UCSD-AML1 (cell line): Measurements from ENCODE around the gene TNS1.

ENCODE experiments used
- DNase-seq: peaks from one replicate; lab custom pipeline; 2025; ENCODE audit not compliant: unreplicated experiment; lab: John Stamatoyannopoulos, UW

Gene TNS1

DNA sequence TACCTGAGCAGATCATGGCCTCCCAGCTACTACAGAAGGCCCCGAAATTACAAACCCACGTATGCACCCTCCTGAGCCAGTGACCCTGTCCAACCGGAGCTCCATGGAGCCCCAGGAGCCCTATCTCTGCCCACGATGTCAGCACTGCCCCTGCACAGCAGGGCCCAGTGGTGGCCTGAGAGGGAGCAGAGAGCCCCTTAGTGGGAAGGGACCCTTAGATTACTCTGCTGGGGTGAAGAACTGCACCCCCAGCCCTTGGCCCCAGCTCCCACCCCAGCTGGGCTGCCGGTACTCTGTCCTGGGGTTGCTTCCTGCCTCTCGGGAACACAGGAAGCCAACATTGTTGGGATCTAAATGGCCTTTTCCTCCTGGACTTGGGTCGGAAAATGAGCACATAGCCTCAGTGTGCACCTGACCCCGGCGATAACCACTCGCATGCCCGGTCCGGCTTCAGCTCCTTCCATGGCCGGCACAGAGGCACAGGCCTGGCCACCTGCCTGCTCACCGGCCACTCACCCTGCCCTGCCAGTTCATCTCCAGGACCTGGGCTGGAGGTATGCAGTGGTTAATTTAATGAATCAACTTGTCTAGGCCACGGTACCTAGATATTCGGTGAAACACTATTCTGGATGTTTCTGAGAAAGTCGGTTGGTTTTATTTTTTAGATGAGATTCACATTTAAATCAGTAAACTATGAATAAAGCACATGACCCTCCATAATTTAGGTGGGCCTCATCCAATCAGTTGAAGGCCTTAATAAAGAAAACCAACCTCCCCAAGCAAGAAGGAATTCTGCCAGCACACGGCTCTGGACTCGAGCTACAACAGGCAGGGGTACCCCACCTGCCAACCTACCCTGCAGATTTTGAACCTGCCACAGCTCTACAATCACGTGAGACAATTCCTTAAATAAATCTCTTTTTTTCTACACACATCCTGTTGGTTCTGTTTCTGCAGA lies 19.2 kb downstream of the TNS1 start:
- DNase-seq, result no peak

DNA sequence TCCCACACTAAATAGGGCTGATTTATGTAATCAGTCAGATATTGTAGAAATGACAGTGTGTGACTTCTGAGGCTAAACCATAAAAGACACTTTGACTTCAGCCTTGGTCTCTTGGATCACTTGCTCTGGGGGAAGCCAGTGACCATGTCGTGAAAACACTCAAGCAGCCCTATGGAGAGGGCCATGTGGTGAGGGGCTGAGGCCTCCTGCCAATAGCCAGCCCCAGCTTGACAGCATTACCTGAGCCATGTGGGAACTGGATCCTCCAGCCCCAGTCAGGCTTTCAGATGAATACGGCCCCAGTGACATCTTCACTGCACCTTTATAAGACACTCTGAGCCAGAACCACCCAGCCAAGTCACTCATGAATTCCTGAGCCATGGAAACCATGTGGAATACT lies 20.8 kb downstream of the TNS1 start:
- no peak for DNase-seq

DNA sequence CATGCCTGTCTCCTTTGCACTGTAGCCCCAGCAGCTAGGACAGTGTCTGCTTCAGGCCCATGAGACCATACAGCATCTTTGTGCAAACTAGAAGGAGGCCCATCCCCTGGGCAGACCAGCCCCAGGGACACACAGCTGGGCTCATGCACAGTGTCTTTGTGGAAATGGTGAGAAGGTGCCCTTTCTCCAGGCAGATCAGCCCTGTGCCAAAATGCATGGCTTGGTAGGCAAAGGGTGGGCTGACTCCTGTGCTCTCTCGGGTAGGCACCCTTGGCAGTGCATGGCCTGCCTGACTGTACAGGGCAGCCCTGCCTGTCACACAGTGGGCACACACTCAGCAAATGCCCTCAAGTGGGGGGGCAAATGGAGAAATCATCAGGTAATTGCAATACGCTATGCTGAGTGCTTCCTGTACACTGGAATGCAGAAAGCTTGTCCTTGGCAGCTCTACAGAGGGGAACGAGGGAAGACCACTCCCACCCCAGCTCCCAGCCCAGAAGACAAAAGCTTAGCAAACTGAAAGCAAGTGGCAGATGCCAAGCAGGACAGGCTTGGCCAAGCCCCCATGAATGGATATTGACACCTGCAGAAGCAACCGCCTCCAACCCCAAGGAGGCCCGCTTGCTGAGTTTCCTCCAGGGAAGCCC lies 21.6 kb downstream of the TNS1 start:
- no peak for DNase-seq

DNA sequence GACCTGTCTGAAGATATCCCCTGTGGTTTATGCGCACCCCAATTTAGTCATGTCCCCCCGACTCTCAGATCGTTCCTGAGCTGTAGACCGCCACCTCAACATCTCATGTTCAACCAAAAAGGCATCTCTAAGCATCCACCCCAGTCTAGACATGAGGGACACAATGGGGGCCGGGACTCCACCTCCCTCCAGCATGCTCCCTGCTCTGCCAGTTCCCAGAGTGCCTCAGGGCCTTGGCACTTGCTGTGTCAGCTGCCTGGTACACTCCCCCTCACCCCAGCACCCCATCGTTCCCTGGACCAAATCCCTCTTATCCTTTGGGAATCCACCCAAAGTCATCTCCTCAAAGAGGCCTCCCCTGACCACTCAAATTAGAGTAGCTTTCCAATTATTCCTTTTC lies 22.2 kb downstream of the TNS1 start:
- DNase-seq, result no peak

DNA sequence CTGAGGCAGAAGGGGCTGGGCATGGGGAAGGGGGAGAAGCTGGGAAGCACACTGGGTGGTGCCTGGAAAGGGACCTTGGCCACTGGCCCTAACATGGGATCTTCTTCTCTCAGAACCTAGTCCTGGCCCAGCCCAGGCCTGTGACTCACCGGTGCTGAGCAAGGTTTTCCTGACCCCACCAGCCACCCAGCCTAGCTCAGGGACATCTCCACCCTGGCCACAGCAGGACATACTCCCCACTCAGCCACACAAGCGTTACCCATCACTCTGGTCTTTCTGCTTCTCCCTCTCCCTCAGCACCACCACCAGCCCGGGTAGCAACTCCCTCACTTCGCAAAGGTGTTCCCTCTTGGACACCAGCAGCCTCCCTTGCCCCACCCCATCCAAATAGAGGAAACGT lies 22.8 kb downstream of the TNS1 start:
- DNase-seq, result no peak

DNA sequence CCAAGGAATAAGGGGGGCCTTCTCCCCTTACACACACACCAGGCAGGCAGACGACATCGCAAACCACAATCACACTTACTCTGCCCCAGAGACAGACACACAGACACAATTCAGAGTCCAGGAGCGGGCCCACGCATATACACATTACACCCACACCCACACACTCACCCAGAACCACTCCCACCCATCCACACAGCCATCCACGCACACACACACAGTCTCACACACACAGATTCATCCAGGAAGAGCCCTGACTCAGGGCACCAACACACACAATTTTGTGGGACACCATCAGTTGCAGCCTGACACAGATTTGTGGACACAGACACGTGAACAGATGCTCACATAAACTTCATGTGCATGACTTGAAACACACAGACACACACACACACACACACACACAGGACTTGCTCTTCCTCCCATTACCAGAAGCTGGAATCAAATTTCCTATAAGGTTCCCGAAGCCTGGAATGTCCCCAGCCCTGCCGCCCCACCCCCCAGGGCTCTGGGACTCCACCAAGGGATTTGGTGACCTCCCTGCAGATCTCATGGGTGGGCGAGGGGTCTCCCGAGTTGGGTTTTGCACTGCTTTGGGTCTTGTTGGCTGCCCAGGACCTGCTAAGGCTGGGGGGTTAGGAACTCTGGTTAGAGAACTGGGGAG lies 23.5 kb downstream of the TNS1 start:
- DNase-seq, result no peak

DNA sequence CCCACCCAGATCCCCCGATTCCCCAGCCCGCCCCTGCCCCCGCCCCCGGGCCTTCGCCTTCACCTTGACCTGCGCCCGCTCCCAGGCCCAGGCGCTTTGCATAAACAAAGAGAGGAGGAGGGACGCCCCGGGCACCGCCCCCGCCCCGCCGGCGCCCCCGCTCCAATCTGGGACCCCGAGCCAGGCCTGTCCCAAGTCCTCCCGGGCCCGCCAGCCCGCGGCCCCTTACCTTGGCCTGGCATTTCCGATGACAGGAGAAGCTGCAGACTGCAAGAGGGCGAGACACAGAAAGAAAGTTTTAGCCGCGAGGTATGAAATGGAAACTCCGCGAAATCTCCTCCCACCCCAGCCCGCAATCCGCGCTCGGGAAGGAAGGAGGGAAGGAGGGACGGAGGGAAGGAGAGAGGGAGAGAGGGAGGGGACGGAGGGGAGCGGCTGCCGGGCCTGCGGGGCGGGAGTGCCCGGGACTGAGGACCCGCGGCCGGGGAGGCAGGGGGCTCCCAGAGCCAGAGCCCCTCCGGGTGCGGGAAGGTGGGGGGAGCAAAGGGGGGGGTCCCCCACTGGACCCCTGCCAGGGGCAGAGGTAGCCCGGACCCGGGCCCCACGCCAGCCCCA lies 24.2 kb downstream of the TNS1 start:
- DNase-seq, result no peak

DNA sequence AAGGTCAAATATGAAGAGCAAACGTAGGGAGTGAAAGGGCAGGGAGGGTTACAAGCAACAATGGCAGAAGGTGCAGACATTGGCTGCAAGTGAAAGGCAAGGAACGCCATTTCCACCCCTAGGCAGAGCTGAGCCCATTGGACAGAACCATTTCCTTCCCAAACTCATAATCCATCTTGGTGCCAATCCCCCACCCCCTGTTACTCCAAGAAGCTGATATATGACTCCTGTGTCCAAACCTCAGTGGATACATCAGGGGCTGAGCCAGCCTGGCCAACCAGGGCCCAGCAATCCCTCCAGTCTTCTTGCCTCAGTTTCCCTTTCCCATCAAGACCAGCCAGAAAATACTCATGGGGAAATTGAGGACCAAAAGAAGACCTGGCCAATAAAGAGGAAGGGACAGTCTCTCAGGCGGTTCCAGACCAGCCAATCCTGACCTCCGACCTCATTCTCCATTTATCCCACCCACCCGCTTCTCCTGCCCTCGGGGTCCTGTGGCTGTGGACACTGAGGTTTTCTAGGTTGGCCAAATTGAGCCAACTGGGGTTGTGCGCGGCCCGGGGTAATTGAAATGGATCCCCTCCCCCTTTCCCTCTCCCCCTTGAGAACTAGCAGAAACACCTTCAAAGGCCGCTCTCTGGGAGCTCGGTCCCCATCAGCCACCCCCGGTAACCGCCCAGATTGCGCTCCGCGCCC lies 24.8 kb downstream of the TNS1 start:
- no peak for DNase-seq

DNA sequence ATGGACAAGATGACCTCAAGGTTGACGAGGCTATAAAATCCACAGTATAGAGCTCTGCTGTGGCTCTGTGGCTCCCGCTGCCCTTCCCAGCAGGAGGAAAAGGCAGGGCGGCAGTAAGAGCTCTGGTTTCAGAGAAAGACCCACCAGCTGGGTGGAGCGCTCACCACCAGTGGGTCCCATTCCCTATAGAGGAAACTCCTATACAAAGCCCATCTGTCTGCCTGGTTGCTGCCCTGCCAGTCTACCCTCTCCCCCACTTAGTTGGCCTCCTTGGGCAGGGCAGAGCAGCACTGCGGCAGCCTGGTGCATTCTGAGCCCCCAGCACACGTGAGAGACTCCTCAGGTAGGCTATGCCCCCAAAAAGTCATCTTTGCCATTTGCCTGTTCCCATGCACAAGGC lies 26.5 kb downstream of the TNS1 start:
- DNase-seq, result no peak

DNA sequence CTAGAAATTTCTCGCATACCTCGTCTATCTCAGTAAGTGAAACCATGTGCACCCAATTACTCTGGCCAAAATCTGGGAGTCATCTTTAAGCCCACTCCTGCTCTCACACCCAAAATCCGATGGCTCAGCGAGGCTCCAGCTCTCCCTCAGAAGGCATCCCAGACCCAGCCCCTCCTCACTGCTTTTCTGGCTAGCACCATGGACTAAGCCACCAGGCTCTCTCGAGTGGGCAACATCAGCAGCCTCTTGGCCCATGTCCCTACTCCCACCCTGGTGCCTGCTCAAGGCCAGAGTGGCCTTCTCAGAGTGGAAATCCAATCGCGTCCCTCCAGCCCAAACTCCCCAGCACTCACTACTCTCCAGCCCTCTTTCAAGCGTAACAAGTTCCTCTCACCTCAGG lies 27.2 kb downstream of the TNS1 start:
- no peak for DNase-seq

DNA sequence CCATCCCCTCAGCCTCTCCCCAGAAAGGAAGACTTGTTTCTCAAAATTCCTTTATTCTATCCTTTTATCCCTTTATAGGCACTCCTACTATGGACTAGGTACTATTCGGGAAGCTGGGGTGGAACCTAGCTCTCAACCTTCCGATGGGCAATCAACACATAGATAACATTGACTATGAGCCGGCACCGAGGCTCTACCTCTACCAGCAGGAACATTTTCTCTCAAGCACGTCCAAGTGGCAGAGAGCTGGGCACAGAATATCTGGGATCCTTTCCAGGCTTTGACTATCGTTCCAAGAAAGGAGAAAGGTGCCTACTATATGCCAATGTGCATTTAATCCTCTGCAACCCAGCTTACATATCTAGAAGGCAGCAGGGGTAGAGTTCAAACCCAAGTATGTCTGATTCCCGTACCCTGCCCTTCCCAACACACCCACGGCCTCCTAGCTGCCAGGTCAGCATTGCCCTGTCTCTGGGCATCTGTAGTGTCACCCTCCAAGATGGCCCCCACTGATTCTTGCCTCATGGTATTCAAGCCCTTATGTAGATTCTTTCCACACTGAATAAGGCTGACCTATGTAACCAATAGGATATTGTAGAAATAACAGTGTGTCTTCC lies 28.3 kb downstream of the TNS1 start:
- no peak for DNase-seq

DNA sequence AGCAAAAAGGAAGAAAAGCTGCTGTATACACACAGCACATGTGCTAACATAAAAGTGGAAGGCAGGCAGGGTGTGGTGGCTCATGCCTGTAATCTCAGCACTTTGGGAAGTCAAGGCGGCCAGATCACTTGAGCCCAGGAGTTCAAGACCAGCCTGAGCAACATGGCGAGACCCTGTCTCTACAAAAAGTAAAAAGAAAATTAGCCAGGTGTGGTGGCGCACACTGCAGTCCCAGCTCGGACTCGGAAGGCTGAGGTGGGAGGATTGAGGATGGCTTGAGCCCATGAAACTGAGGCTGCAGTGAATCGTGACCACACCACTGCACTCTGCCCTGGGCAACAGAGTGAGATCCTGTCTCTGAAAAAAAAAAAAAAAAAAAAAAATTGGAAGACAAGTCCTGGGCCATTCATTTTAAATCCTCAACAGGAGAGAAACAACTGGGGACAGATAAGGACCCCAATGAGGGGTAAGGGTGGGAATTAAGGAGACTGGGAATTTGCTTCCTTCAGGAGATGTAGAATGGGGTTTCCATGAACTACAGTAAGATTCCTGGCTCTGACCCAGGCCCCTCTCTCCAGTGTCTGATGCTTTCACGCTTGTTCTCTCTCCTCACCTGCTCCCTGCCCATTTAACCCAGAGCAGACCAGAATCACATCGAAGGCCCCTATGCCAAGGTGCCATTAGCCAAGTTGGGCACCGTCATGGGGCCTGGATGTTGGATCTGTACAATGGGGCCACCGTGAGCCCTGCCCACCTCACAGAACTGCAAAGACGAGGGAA lies 29.6 kb downstream of the TNS1 start:
- no peak for DNase-seq

DNA sequence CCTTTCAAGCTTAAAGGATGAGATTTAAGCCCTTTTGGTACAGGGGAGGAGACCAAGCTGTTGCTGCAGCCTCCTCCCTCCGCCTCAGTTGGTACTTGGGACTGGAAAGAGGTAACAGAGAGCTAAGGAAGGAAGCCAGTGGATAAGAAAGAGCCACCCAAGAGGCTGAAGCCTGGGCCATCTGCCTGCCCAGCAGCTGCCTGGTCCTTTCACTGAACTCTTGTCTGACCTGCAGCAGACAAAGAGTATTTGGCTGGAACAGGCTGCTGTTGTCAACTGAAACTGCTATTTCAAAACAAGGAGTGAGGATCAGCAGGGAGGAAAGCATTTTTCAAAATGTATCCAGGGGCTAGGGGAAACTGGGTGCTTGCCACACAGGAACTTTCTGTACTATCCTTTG lies 30.3 kb downstream of the TNS1 start:
- no peak for DNase-seq

DNA sequence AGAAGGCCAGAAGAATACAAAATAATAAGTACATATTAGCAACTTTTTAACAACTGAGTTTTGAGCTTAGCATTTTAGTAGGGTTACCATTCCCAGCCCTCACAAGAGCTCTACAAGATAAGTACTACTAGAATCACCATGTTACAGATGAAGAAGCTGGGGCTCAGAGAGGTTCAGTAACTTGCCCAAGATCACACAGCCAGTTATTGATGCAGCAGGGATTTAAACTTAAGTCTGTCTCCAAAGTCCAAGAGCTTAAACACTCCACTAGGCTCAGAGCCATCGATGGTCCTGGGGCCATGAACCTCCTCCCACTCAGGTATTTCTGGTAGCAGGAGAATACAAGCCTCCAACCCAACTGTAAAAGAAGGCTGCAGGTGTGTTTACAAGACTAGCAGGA lies 30.8 kb downstream of the TNS1 start:
- DNase-seq, result no peak

DNA sequence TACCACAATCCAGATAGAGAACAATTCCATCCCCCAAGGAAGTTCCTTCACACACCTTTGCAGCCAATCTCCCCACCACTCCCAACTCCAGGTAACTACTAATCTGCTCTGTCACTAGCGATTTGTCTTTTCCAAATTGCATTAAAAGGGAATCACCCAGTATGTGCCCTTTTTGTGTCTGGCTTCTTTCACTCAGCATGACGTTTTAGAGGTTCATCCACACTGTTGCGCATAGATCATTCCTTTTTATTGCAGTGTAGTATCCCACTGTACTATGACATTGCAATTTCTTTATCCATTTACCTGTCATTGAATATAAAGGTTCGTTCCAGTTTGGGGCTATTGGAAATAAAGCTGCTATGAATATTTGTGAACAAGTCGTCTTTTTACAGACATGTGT lies 31.6 kb downstream of the TNS1 start:
- no peak for DNase-seq

DNA sequence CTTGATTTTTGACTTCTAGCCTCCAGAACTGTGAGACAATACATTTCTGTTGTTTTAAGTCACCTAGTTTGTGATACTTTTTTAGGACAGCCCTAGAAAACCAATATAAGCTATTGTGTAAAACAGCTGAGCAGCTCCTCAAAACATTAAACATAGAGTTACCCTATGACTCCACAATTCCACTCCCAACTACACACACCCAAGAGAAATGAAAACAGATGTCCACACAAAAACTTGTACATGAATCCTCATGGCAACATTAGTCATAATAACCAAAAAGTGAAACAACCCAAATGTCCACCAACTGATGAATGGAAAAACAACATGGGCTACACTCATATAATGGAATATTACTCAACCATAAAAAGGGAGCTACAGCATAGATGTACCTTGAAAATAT lies 32.6 kb downstream of the TNS1 start:
- no peak for DNase-seq

DNA sequence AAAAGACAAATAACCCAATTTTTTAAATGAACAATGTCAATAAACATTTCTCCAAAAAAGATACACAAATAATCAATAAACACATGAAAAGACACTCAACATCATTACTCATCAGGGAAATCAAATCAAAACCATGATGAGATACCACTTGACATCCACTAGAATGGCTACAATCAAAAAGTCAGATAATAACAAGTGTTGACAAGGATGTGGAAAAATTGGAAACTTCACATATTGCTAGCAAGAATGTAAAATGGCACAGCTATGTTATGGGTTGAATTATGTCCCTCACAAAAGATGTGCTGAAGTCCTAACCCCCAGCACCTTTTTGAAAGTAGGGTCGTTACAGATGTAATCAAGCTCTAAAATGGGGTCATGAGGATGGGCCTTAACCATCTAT lies 33.2 kb downstream of the TNS1 start:
- no peak for DNase-seq

DNA sequence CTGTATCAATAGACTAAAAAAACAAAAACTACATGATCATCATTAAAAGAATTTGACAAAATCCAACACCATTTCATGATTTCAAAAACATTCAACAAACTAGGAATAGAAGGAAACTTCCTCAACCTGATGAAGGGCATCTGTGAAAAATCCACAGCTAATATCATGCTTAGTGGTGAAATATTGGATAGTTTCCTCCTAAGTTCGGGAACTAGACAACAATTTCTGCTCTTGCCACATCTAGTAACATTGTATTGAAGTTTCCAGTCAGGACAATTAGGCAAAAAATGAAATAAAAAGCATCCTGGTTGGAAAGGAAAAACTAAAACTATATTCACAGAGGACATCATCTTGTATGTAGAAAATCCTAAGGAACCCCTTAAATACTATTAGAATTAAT lies 34.8 kb downstream of the TNS1 start:
- no peak for DNase-seq

DNA sequence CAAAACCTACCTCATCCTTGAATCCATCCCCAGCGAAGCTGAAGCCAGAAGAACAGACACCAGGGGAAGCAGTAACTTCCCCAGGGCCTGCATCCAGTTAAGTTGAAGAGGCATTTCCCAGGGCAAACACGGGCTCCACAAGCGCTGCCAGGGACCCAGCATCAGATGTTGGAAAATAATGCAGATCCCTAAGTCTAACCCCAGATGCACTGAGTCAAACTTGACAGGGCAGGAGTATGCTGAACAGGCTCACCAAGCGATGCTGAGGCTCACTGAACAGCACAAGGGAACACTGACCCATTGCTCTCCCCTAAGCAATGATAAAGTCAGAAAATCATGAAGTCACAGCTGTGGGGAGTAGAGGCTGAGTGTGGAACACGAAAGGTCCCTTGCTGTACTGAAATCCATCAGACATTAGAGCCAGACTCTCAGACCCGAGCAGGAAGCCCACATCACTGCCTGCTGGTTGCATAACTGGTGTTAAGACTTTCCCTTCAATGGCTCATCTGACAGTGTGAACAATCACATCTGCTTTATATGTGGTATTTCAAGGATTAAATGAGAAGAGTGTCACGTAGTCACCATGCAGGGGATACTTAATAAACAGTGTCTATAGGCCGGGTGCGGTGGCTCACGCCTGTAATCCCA lies 36.2 kb downstream of the TNS1 start:
- no peak for DNase-seq
